ENCODE data around the gene ZNF616. TPM values are rescaled to one million over a fixed set of nuclear protein-coding genes. Genes with fewer than 3 reads are reported as not detected.

The ZNF616 gene
- polyA plus RNA-seq, 1 of the 3 experiments (the other 2 are of a cell fraction) = 1.5 TPM

GRCh38 chr19:52170304-52170703 is 30.6 kb upstream of the ZNF616 start:
- TF ChIP-seq EP300 (IDR thresholded peaks at IDR 0.05; ENCODE audit: borderline replicate concordance in 1 of 2, low read depth in 1 of 2, low read length in 1 of 2) (no peak), TEAD4 (IDR thresholded peaks at IDR 0.05; ENCODE audit: borderline replicate concordance, insufficient read depth) (no peak), RFX5 (IDR thresholded peaks at IDR 0.05; ENCODE audit: low read length) (no peak), RAD21 (IDR thresholded peaks at IDR 0.05; ENCODE audit: low read length) (no peak)
- H3K36me3 ChIP-seq (replicated peaks in 1 of 2; ENCODE audit: control insufficient read depth in 1 of 2, insufficient read depth in 2 of 2, low read length in 1 of 2) = peaks cover 9 to 30% of the 10 kb centered on the region in 2 experiments
- DNase-seq = no peak
- CTCF ChIA-PET = interaction anchor here (2.1 to 2.6 kb wide), 2 partner anchors 19 to 67 kb away, joined by 5 to 7 read pairs; partner anchors contain the start of gene PPP2R1A
- 30% methylated on average over 5 of the region's 5 CpGs for WGBS (ENCODE audit: low lambda C conversion rate)
- POLR2A ChIA-PET = interaction anchor here (2.0 kb wide), 1 partner anchor 19 kb away, joined by 13 read pairs; the partner anchor contains the start of gene PPP2R1A
- no peaks in the 10 kb centered on the region for H4K20me1 ChIP-seq (ENCODE audit: insufficient read depth)
- no peak overlapping the region for H3K27ac ChIP-seq (ENCODE audit: low read depth in 2 of 2, low read length in 1 of 2)
- H3K4me1 ChIP-seq (ENCODE audit: control insufficient read depth in 1 of 2, insufficient read depth in 2 of 2, low read depth in 1 of 2, low read length in 1 of 2) = peaks cover 0 to 12% of the 10 kb centered on the region in 2 experiments; a peak in 1 of 4 replicates
- H3K4me3 ChIP-seq (ENCODE audit: low read depth in 2 of 2, low read length in 1 of 2) = peak overlapping the region; percentile 72 to 76
- no peaks in the 10 kb centered on the region for H3K9me2 ChIP-seq
- no peaks in the 10 kb centered on the region for H3K9me3 ChIP-seq
- peak overlapping the region; percentile 89 for H3K4me2 ChIP-seq
- H3K27me3 ChIP-seq (ENCODE audit: insufficient read depth) = no peaks in the 10 kb centered on the region
- H2AFZ ChIP-seq (ENCODE audit: low read depth) = peak overlapping the region; percentile 98
- H3K9ac ChIP-seq = peak overlapping the region; percentile 72; the same call in 1 of the 2 replicates
- no peaks in the 10 kb centered on the region for H3F3A ChIP-seq (replicated peaks; ENCODE audit: insufficient read depth)
- no peaks in the 10 kb centered on the region for H3K79me2 ChIP-seq (ENCODE audit: insufficient read depth)

GRCh38 chr19:52155596-52156359 is 16.0 kb upstream of the ZNF616 start:
- Histone ChIP-seq H3F3A (replicated peaks; ENCODE audit: insufficient read depth) (no peaks in the 10 kb centered on the region), H3K79me2 (ENCODE audit: insufficient read depth) (no peaks in the 10 kb centered on the region), H3K9ac (no peak overlapping the region), H3K4me3 (ENCODE audit: low read depth in 2 of 2, low read length in 1 of 2) (no peak overlapping the region; a peak in 1 of 4 replicates), H2AFZ (ENCODE audit: low read depth) (no peak overlapping the region), H3K27me3 (ENCODE audit: insufficient read depth) (no peaks in the 10 kb centered on the region), H3K4me1 (ENCODE audit: control insufficient read depth in 1 of 2, insufficient read depth in 2 of 2, low read depth in 1 of 2, low read length in 1 of 2) (no peaks in the 10 kb centered on the region), H3K27ac (ENCODE audit: low read depth in 2 of 2, low read length in 1 of 2) (no peak overlapping the region), H3K36me3 (replicated peaks in 1 of 2; ENCODE audit: control insufficient read depth in 1 of 2, insufficient read depth in 2 of 2, low read length in 1 of 2) (peaks cover 17 to 58% of the 10 kb centered on the region in 2 experiments), H4K20me1 (ENCODE audit: insufficient read depth) (no peaks in the 10 kb centered on the region), H3K9me3 (peaks cover 31% of the 10 kb centered on the region), H3K9me2 (no peaks in the 10 kb centered on the region), H3K4me2 (no peak overlapping the region)
- CTCF ChIA-PET = no interaction called here
- TF ChIP-seq FOXJ3 (CRISPR knock-in tag; IDR thresholded peaks at IDR 0.05) (no peak), FOSL2 (IDR thresholded peaks at IDR 0.05; ENCODE audit: borderline replicate concordance, low read depth) (no peak), RCOR1 (IDR thresholded peaks at IDR 0.05; ENCODE audit: low read length) (no peak), TEAD4 (IDR thresholded peaks at IDR 0.05; ENCODE audit: borderline replicate concordance, insufficient read depth) (no peak), POLR2AphosphoS5 (IDR thresholded peaks at IDR 0.05; ENCODE audit: low read depth, low read length) (no peak)
- POLR2A ChIA-PET = no interaction called here
- 94% methylated on average over 15 of the region's 15 CpGs for WGBS (ENCODE audit: low lambda C conversion rate)
- DNase-seq = no peak

- H2AFZ ChIP-seq (ENCODE audit: low read depth) = no peak overlapping the region
- no peak overlapping the region for H3K27ac ChIP-seq (ENCODE audit: low read depth in 2 of 2, low read length in 1 of 2)
- ChIA-PET CTCF (no interaction called here), POLR2A (no interaction called here)
- no peak for TF ChIP-seq EP300 (IDR thresholded peaks at IDR 0.05; ENCODE audit: borderline replicate concordance in 1 of 2, low read depth in 1 of 2, low read length in 1 of 2)
- no peak for TF ChIP-seq CHD2 (IDR thresholded peaks at IDR 0.05; ENCODE audit: low read length, partially characterized antibody)
- no peak for TF ChIP-seq NRF1 (IDR thresholded peaks at IDR 0.05; ENCODE audit: low read depth, low read length)
- no peak for TF ChIP-seq SIN3A (IDR thresholded peaks at IDR 0.05; ENCODE audit: borderline replicate concordance, low read depth, low read length)
- no peak for TF ChIP-seq GABPA (IDR thresholded peaks at IDR 0.05; ENCODE audit: low read depth)
- no peak for TF ChIP-seq RCOR1 (IDR thresholded peaks at IDR 0.05; ENCODE audit: low read length)
- no peak for TF ChIP-seq MXI1 (IDR thresholded peaks at IDR 0.05; ENCODE audit: low read depth, low read length)
- no peak for TF ChIP-seq REST (IDR thresholded peaks at IDR 0.05; ENCODE audit: low read depth, low read length)
- TF ChIP-seq GATA2 (CRISPR knock-in tag; IDR thresholded peaks at IDR 0.05) = no peak
- H3K9me3 ChIP-seq = peaks cover 16% of the 10 kb centered on the region
- no peak overlapping the region for H3K9ac ChIP-seq
- no peak for DNase-seq
- H3K27me3 ChIP-seq (ENCODE audit: insufficient read depth) = no peaks in the 10 kb centered on the region
- no peaks in the 10 kb centered on the region for H4K20me1 ChIP-seq (ENCODE audit: insufficient read depth)
- H3F3A ChIP-seq (replicated peaks; ENCODE audit: insufficient read depth) = no peaks in the 10 kb centered on the region
- peaks cover 0 to 16% of the 10 kb centered on the region in 2 experiments for H3K36me3 ChIP-seq (replicated peaks in 1 of 2; ENCODE audit: control insufficient read depth in 1 of 2, insufficient read depth in 2 of 2, low read length in 1 of 2)
- no peaks in the 10 kb centered on the region for H3K4me1 ChIP-seq (ENCODE audit: control insufficient read depth in 1 of 2, insufficient read depth in 2 of 2, low read depth in 1 of 2, low read length in 1 of 2)
- no peaks in the 10 kb centered on the region for H3K79me2 ChIP-seq (ENCODE audit: insufficient read depth)
- H3K4me2 ChIP-seq = no peak overlapping the region
- H3K9me2 ChIP-seq = no peaks in the 10 kb centered on the region
- H3K4me3 ChIP-seq (ENCODE audit: low read depth in 2 of 2, low read length in 1 of 2) = no peak overlapping the region
These were observed 8.5 kb upstream of the ZNF616 start for GRCh38 chr19:52148256-52148655.

All from SK-N-SH (cell line).